ENCODE results near the gene LRRC7. TPM values are rescaled to one million over a fixed set of nuclear protein-coding genes. Genes with fewer than 3 reads are reported as not detected.
"Not testable (repeated sequence)": the region's sequence is repeated elsewhere in the genome, so short reads cannot be mapped to it uniquely, and the experiment has no call there.

LRRC7 gene
- total and polyA plus RNA-seq, 2 of the 8 experiments (the other 6 are each of a cell fraction or from before 2014, with no cell fraction given): 0.03 to 0.17 TPM

DNA sequence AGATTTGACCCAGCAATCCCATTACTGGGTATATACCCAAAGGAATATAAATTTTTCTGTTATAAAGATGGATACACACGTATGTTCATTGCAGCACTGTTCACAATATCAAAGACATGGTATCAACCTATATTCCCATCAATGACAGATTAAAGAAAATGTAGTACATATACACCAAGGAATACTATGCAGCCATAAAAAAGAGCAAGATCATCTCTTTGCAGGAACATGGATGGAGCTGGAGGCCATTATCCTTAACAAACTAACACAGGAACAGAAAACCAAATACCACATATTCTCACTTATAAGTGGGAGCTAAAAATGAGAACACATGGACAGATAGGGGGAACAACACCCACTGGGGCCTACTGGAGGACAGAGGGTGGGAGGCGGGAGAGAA lies 394.7 kb downstream of the LRRC7 start:
- H4K20me1 ChIP-seq (replicated peaks in 1 of 2; ENCODE audit: control insufficient read depth in 1 of 2, insufficient read depth in 2 of 2, low read length in 2 of 2); H3K9ac ChIP-seq (replicated peaks in 1 of 4; ENCODE audit: extremely low read depth in 1 of 4, low read depth in 3 of 4, low read length in 3 of 4); CTCF ChIA-PET (ENCODE audit: partially characterized antibody): not testable (repeated sequence)

More for the DNA sequence above, 394.7 kb downstream of the LRRC7 start:
- H3K14ac ChIP-seq (ENCODE audit: insufficient read length); H3K79me1 ChIP-seq (ENCODE audit: low read depth, low read length); H4K91ac ChIP-seq (replicated peaks; ENCODE audit: insufficient read length, low read length); H3K4me3 ChIP-seq (ENCODE audit: extremely low read depth in 1 of 4, insufficient read depth in 2 of 4, low read depth in 3 of 4, low read length in 4 of 4); H2BK15ac ChIP-seq (ENCODE audit: low read length); H4K5ac ChIP-seq (ENCODE audit: insufficient read length, low read depth, low read length); H3K4ac ChIP-seq (replicated peaks; ENCODE audit: insufficient read length, low read depth, low read length); FAIRE-seq; H3K23me2 ChIP-seq (ENCODE audit: low read depth, low read length); H4K8ac ChIP-seq (ENCODE audit: extremely low read depth, insufficient read depth, low read length); H2AK5ac ChIP-seq (ENCODE audit: low read depth, low read length); H3K9me3 ChIP-seq (ENCODE audit: insufficient read depth in 2 of 2, low read depth in 1 of 2, low read length in 1 of 2); H2AFZ ChIP-seq (ENCODE audit: low read length); H3K27ac ChIP-seq (ENCODE audit: low read depth, low read length); H2BK120ac ChIP-seq (replicated peaks; ENCODE audit: low read depth, low read length); H3K56ac ChIP-seq (replicated peaks; ENCODE audit: insufficient read length, low read depth, low read length); H3K4me1 ChIP-seq (replicated peaks in 1 of 4; ENCODE audit: control insufficient read depth in 3 of 4, insufficient read depth in 4 of 4, low read length in 3 of 4); H3K4me2 ChIP-seq (ENCODE audit: insufficient read depth in 1 of 2, low read depth in 2 of 2, low read length in 2 of 2); H2BK20ac ChIP-seq (ENCODE audit: low read length); H2BK5ac ChIP-seq (ENCODE audit: low read depth, low read length); H3K79me2 ChIP-seq (ENCODE audit: control insufficient read depth in 1 of 2, insufficient read depth in 2 of 2, low read length in 2 of 2); H3K18ac ChIP-seq (ENCODE audit: extremely low read depth, low read length); DNase-seq (ENCODE audit: low read depth in 1 of 2, low spot score in 2 of 2); H2BK12ac ChIP-seq (ENCODE audit: low read depth, low read length); H3K23ac ChIP-seq (ENCODE audit: insufficient read length); H3K36me3 ChIP-seq (ENCODE audit: control insufficient read depth in 2 of 4, insufficient read depth in 4 of 4, low read length in 3 of 4); H3K27me3 ChIP-seq (replicated peaks in 1 of 4; ENCODE audit: control insufficient read depth in 3 of 4, extremely low read depth in 1 of 4, insufficient read depth in 3 of 4, low read length in 3 of 4): not testable (repeated sequence)
- 95% methylated on average over 2 of the region's 2 CpGs; no CpG with 5 or more reads in 1 of the 2 experiments for WGBS, 2 experiments (ENCODE audit: extremely low coverage in 1 of 2, insufficient coverage in 1 of 2, insufficient read length in 1 of 2, insufficient replicate concordance in 2 of 2, low coverage in 1 of 2, low lambda C conversion rate in 2 of 2, missing lambda C conversion rate in 1 of 2)
- POLR2A ChIA-PET (ENCODE audit: partially characterized antibody): interaction anchor here (0.6 kb wide), 1 partner anchor 253 kb away, joined by 3 read pairs; no protein-coding TSS in a partner anchor
